ENCODE measurements around the gene NGEF. TPM values are rescaled to one million over a fixed set of nuclear protein-coding genes. Genes with fewer than 3 reads are reported as not detected.

Gene NGEF
- total and polyA plus RNA-seq, 8 donors, result 2.6 to 30.9 (median 5.9) TPM

DNA sequence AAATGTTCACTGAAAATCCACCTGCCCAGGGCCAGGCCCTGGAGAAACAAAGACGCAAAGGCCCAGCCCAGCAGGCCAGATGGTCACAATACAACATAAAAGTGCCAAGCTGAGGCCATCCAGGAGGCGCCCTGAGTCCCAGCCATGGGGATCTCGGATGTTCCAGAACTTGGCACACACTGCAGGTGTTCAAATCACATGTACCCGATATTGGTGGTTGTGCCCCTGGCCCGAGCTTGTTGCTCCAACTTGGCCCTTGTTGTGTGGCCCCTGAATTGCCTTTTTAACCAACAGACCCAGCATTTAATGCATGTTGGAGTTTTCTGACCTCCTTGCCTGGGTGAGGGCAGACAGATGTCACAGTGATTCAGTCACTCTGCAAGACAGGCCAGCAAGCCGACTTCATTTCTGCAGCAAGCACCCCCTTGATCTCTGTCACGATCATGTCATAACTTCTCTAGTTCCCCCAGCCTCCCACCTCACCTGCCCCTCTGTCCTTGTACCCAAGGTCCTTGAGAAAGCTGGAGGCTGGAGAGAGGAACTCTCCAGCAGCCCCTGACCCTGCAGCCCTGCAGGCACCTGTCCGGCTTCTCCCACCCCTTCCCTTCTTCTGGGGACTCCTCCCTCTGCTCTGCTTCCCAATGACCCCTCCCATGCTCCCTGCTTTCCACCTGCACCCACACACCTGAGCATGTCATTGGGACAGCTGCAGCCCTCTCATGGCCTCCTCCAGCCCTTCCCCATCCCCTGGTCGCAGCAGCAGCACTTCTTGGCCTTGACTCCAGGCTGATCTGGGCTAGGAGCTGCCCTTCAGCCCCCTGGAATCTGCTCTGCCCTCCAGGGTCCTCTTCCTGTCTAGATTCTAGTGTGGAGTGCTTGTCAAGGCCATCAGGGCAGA lies 9.1 kb downstream of the NGEF start:
- intact Hi-C loops (cut with DNase I; ENCODE audit: low total_unique reads), result no loop called here
- Histone ChIP-seq H3K27me3 (no peaks in the 10 kb centered on the region), H3K4me1 (no peaks in the 10 kb centered on the region), H3K4me3 (no peak overlapping the region), H3K36me3 (no peaks in the 10 kb centered on the region), H3K27ac (no peak overlapping the region), H3K9me3 (no peaks in the 10 kb centered on the region)
- 76 to 90% (median 83%) methylated on average over 8 to 9 of the region's 9 CpGs for WGBS, 5 donors
- no peak for DNase-seq
- TF ChIP-seq POLR2AphosphoS5 (IDR thresholded peaks at IDR 0.05), result no peak
- no peak for TF ChIP-seq POLR2A (IDR thresholded peaks at IDR 0.05)
- TF ChIP-seq, protein P1, sequence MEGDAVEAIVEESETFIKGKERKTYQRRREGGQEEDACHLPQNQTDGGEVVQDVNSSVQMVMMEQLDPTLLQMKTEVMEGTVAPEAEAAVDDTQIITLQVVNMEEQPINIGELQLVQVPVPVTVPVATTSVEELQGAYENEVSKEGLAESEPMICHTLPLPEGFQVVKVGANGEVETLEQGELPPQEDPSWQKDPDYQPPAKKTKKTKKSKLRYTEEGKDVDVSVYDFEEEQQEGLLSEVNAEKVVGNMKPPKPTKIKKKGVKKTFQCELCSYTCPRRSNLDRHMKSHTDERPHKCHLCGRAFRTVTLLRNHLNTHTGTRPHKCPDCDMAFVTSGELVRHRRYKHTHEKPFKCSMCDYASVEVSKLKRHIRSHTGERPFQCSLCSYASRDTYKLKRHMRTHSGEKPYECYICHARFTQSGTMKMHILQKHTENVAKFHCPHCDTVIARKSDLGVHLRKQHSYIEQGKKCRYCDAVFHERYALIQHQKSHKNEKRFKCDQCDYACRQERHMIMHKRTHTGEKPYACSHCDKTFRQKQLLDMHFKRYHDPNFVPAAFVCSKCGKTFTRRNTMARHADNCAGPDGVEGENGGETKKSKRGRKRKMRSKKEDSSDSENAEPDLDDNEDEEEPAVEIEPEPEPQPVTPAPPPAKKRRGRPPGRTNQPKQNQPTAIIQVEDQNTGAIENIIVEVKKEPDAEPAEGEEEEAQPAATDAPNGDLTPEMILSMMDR (IDR thresholded peaks at IDR 0.05), result no peak
- TF ChIP-seq EP300 (IDR thresholded peaks at IDR 0.05), result no peak

DNA sequence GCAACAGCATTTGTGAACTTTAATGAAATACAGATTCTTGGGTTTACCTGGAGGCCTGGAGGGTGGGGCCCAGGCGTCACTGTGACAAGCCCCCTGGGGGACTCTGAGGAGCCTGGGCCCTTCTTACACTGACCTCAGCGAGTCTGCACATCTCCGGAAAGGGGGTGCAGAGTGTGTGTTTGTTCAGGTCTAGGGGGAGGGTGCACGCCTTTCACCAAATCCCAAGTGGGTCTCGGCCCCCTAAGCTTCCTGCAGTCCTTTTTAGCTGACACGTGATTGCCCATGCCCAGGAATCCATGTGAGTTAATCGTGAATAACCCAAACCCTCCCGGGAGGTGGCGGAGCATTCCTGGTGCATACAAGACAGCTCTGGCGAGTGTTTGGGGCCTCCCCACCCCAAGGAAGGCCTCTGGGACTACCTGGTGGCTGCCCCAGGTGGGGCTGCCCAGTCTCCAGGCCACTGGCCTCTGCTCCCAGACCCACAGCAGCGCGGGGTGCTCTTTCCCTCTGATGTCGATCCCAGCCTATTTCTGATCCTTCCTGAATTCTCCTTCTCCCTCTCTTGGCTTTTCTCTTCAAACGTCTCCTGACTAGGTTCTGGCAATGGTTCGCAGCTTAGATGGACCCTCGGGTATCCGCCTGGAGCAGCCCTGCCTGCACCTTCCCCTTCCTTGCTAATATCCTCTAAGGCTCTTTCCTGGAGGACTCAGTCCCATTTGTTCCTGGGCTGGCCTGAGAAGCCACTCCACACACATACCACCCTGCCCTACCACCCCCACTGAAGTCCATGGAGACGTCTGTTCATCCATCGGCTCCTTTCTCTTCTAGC lies 10.0 kb downstream of the NGEF start:
- Histone ChIP-seq H3K27ac (no peak overlapping the region), H3K36me3 (no peaks in the 10 kb centered on the region), H3K4me1 (no peaks in the 10 kb centered on the region), H3K27me3 (no peaks in the 10 kb centered on the region), H3K9me3 (no peaks in the 10 kb centered on the region), H3K4me3 (no peak overlapping the region)
- 85 to 91% (median 89%) methylated on average over 15 to 19 of the region's 19 CpGs for WGBS, 5 donors
- TF ChIP-seq POLR2AphosphoS5 (IDR thresholded peaks at IDR 0.05) (no peak), EP300 (IDR thresholded peaks at IDR 0.05) (no peak), POLR2A (IDR thresholded peaks at IDR 0.05) (no peak)
- TF ChIP-seq, protein P1 (IDR thresholded peaks at IDR 0.05), result no peak
- intact Hi-C loops (cut with DNase I; ENCODE audit: low total_unique reads), result no loop called here
- no peak for DNase-seq

DNA sequence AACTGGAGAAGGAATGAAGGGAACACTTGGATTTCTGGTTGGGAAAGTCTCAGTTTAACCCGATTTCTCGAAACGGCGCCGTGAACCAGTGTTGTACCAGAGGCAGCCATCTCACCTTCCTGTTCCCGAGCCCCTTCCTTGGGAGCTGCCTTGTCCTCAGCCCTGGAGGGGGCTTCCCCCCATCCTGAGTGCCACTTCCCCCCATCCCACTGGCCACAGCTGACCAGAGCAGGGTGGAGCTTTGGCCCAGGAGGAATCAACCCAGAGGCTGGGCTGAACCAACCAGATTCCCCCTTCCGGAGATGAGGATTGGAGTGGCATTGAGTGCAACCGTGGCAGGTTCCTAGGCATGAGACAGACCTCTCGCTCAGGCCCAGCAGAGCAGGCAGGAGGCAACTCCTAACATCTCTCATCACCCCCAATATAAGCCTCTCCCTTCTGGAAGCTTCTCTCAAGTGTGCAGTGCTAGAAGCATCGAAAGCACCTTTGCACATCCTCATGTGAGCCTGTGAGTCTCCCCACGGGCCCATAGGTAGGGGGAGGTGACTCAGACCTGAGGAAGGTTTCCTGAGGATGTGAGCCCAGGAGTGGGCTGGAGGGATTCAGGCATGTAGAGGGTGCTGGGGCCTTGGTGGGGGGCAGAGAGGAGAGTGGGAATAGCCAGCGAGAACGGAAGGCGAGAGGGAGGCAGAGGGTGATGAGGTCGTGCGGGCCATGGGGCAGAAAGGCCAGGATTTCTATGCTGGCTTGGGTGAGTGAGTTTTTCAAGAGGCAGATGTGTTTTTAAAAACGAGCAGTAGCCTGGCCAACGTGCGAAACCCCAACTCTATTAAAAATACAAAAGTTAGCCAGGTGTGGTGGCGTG lies 11.9 kb downstream of the NGEF start:
- H3K36me3 ChIP-seq, result no peaks in the 10 kb centered on the region
- WGBS, 5 donors, result 88 to 94% (median 93%) methylated on average over 19 to 20 of the region's 20 CpGs

More for the DNA sequence above, 11.9 kb downstream of the NGEF start:
- Histone ChIP-seq H3K4me1 (no peaks in the 10 kb centered on the region), H3K27ac (no peak overlapping the region), H3K4me3 (no peak overlapping the region), H3K9me3 (no peaks in the 10 kb centered on the region), H3K27me3 (no peaks in the 10 kb centered on the region)
- no peak for TF ChIP-seq POLR2A (IDR thresholded peaks at IDR 0.05)
- TF ChIP-seq EP300 (IDR thresholded peaks at IDR 0.05), result no peak
- TF ChIP-seq, protein P1 (IDR thresholded peaks at IDR 0.05), result no peak
- TF ChIP-seq POLR2AphosphoS5 (IDR thresholded peaks at IDR 0.05), result no peak
- intact Hi-C loops (cut with DNase I; ENCODE audit: low total_unique reads), result no loop called here
- no peak for DNase-seq
